Mesendoderm (in vitro differentiated cells): ENCODE measurements around the gene TBKBP1.

Source experiments
- DNase-seq: peaks from one replicate; pipeline ENCODE4 v3.0.0; 2013
- H2AK5ac ChIP-seq: 2 replicates; pipeline ENCODE4 v1.6.1; 2013; ENCODE audit warnings: low read length, inconsistent platforms
- H2BK120ac ChIP-seq: 2 replicates; pipeline ENCODE4 v1.6.1; 2013; ENCODE audit warnings: low read depth, mild to moderate bottlenecking, low read length, moderate library complexity, mixed read lengths
- H2BK15ac ChIP-seq: replicated peaks from 2 replicates; pipeline ENCODE4 v1.6.1; 2013; ENCODE audit warnings: low read depth, mild to moderate bottlenecking, moderate library complexity
- H2BK5ac ChIP-seq: 2 replicates; pipeline ENCODE4 v1.6.1; 2013; ENCODE audit warnings: low read length, inconsistent platforms
- H3K18ac ChIP-seq: 2 replicates; pipeline ENCODE4 v1.6.1; 2013; ENCODE audit warnings: mild to moderate bottlenecking, low read length, mixed read lengths
- H3K23ac ChIP-seq: one replicate; pipeline ENCODE4 v1.6.1; 2013; ENCODE audit warnings: low read length
- H3K27ac ChIP-seq: 2 replicates; pipeline ENCODE4 v1.5.1; 2013; ENCODE audit warnings: low read depth, mild to moderate bottlenecking, inconsistent platforms, low read length, moderate library complexity
- H3K27me3 ChIP-seq: 2 replicates; pipeline ENCODE4 v1.6.1; 2013; ENCODE audit warnings: low read length, control low read depth, mild to moderate bottlenecking, inconsistent platforms; ENCODE audit not compliant: insufficient read depth, poor library complexity
- H3K36me3 ChIP-seq: 2 replicates; pipeline ENCODE4 v1.6.1; 2013; ENCODE audit warnings: low read length, inconsistent platforms; ENCODE audit not compliant: control insufficient read depth, insufficient read depth
- H3K4ac ChIP-seq: one replicate; pipeline ENCODE4 v1.6.1; 2013; ENCODE audit warnings: low read depth, mild to moderate bottlenecking, low read length, moderate library complexity
- H3K4me1 ChIP-seq: 2 replicates; pipeline ENCODE4 v1.6.1; 2013; ENCODE audit warnings: low read depth, low read length, inconsistent platforms; ENCODE audit not compliant: control insufficient read depth
- H3K4me2 ChIP-seq: 2 replicates; pipeline ENCODE4 v1.6.1; 2013; ENCODE audit warnings: low read length
- H3K4me3 ChIP-seq: 2 replicates; pipeline ENCODE4 v1.5.1; 2013; ENCODE audit warnings: mild to moderate bottlenecking, low read length
- H3K56ac ChIP-seq: one replicate; pipeline ENCODE4 v1.6.1; 2013; ENCODE audit warnings: low read length
- H3K79me1 ChIP-seq: 2 replicates; pipeline ENCODE4 v1.6.1; 2013; ENCODE audit warnings: low read length, inconsistent platforms
- H3K79me2 ChIP-seq: 2 replicates; pipeline ENCODE4 v1.6.1; 2013; ENCODE audit warnings: mild to moderate bottlenecking, low read length; ENCODE audit not compliant: control insufficient read depth, insufficient read depth
- H3K9ac ChIP-seq: 2 replicates; pipeline ENCODE4 v1.6.1; 2013; ENCODE audit warnings: low read length, inconsistent platforms
- H4K5ac ChIP-seq: one replicate; pipeline ENCODE4 v1.6.1; 2013; ENCODE audit warnings: low read length
- H4K8ac ChIP-seq: one replicate; pipeline ENCODE4 v1.6.1; 2013; ENCODE audit warnings: low read depth, mild to moderate bottlenecking, control low read depth, low read length, moderate library complexity
- WGBS: extraction: QIAGEN DNeasy Blood & Tissue Kit; methylation state at CpG from one replicate; pipeline ENCODE4 v1.1.7; 2013; ENCODE audit warnings: low lambda C conversion rate, missing lambda C conversion rate; ENCODE audit not compliant: insufficient coverage; ENCODE audit errors: extremely low coverage; 5-methylcytosine and 5-hydroxymethylcytosine counted together

Gene TBKBP1

DNA sequence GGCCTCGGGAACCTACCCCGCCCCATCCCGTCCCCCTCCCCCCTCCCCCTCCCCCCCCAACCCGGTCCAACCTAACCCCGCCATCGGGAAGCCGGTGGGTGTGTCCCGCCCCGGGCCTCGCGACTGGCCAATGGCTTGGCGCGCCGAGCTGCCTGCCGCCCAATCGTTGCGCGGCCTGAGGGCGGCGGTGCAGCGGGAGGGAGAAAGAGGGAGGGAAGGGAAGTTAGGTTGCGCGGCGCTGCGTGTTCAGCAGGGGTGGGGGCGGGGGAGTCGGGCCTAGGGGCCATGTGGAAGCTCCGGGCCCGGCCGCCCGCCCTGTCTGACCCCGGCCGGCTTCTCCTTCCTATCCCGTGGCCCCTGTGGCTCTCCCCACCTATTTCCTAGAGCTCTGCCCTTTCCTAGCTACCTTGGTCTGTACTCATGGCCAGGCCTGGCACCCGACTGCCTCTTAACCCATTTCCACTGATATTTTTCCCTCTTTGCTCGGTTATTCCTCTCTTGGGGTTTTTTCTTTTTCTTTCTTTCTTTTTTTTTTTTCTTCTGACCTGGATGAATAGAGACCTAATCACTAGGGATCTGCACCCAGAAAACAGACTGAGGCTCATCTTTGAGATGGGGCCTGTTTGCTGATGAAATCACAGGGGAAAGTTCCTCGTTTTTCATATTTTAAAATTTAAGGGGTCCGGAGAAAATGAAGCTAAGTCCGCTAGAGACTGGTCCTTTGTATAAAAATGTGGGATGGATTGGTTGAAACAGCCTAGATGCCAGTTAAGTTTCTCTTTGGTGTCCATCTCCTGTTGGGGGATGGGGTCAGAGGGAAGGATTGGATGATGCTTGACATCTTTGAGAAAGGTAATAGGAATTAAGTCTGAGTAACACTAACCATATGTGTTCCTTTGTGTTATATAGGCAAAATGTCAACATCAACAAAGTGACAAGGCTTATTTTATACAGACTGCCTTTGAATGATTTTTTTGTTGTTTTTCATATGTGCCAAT, 43.1 kb upstream of the TBKBP1 start:
- no peak overlapping the region for H2BK15ac ChIP-seq
- H3K27ac ChIP-seq: peak overlapping the region; percentile 86
- peak overlapping the region; percentile 80 for H3K4me2 ChIP-seq
- WGBS: no CpG with 5 or more reads among the region's 39 CpGs
- DNase-seq: peak; percentile 99
- peak overlapping the region; percentile 95 for H3K4me3 ChIP-seq
- peak overlapping the region; percentile 86 for H2AK5ac ChIP-seq
- no peak overlapping the region for H2BK120ac ChIP-seq
- H3K18ac ChIP-seq: peak overlapping the region; percentile 88
- no peak overlapping the region for H2BK5ac ChIP-seq
- no peaks in the 10 kb centered on the region for H3K27me3 ChIP-seq
- H3K56ac ChIP-seq: peak overlapping the region; percentile 97
- H3K4me1 ChIP-seq: peaks cover 4% of the 10 kb centered on the region
- H3K79me2 ChIP-seq: peaks cover 50% of the 10 kb centered on the region
- H3K36me3 ChIP-seq: peaks cover 13% of the 10 kb centered on the region
- no peak overlapping the region for H4K5ac ChIP-seq
- H3K4ac ChIP-seq: peak overlapping the region; percentile 90
- no peak overlapping the region for H3K23ac ChIP-seq
- peak overlapping the region; percentile 97 for H3K9ac ChIP-seq
- H4K8ac ChIP-seq: no peak overlapping the region
- peaks cover 11% of the 10 kb centered on the region for H3K79me1 ChIP-seq

GRCh38 chr17:47651704-47652103, 42.3 kb upstream of the TBKBP1 start:
- Histone ChIP-seq H3K36me3 (peaks cover 17% of the 10 kb centered on the region), H4K5ac (no peak overlapping the region), H2BK120ac (no peak overlapping the region), H2AK5ac (no peak overlapping the region), H4K8ac (no peak overlapping the region), H3K27me3 (no peaks in the 10 kb centered on the region), H2BK15ac (no peak overlapping the region), H3K23ac (no peak overlapping the region), H3K4me2 (no peak overlapping the region), H3K79me1 (peaks cover 14% of the 10 kb centered on the region), H3K4ac (no peak overlapping the region), H3K56ac (peak overlapping the region; percentile 66), H3K9ac (peak overlapping the region; percentile 42), H3K4me1 (peaks cover 4% of the 10 kb centered on the region), H3K27ac (no peak overlapping the region), H2BK5ac (no peak overlapping the region), H3K4me3 (no peak overlapping the region), H3K79me2 (peaks cover 57% of the 10 kb centered on the region), H3K18ac (no peak overlapping the region)
- no CpG with 5 or more reads among the region's 2 CpGs for WGBS
- no peak for DNase-seq

DNA sequence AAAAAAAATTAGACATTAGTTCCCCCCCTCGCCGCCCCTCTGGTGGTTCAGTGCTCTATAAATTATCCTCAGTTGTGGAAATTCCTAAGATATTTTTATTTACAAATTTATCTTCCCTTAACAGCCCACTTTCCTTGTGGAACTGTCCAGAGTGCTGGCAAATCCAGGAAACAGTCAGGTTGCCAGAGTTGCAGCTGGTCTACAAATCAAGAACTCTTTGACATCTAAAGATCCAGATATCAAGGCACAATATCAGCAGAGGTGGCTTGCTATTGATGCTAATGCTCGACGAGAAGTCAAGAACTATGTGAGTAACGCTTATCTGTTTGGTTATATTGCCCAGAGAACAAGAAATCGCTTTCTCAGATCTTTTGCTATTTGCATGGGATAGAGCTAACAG, 41.4 kb upstream of the TBKBP1 start:
- Histone ChIP-seq H2AK5ac (no peak overlapping the region), H3K36me3 (peaks cover 25% of the 10 kb centered on the region), H4K5ac (no peak overlapping the region), H2BK120ac (no peak overlapping the region), H3K9ac (peak overlapping the region; percentile 10), H4K8ac (no peak overlapping the region), H3K4ac (no peak overlapping the region), H3K27me3 (no peaks in the 10 kb centered on the region), H2BK5ac (no peak overlapping the region), H3K56ac (no peak overlapping the region), H3K79me2 (peaks cover 64% of the 10 kb centered on the region), H3K23ac (no peak overlapping the region), H3K27ac (no peak overlapping the region), H3K4me1 (peaks cover 4% of the 10 kb centered on the region), H2BK15ac (no peak overlapping the region), H3K4me3 (no peak overlapping the region), H3K18ac (no peak overlapping the region), H3K4me2 (no peak overlapping the region), H3K79me1 (peaks cover 20% of the 10 kb centered on the region)
- peak; percentile 30 for DNase-seq
- no CpG with 5 or more reads among the region's 6 CpGs for WGBS

- H2BK15ac ChIP-seq: no peak overlapping the region
- H4K5ac ChIP-seq: no peak overlapping the region
- H2AK5ac ChIP-seq: no peak overlapping the region
- H3K4me2 ChIP-seq: no peak overlapping the region
- no peak overlapping the region for H4K8ac ChIP-seq
- H3K27me3 ChIP-seq: no peaks in the 10 kb centered on the region
- H3K79me2 ChIP-seq: peaks cover 66% of the 10 kb centered on the region
- no peak overlapping the region for H2BK5ac ChIP-seq
- H3K4ac ChIP-seq: no peak overlapping the region
- H3K23ac ChIP-seq: no peak overlapping the region
- no peak overlapping the region for H2BK120ac ChIP-seq
- WGBS: no CpG with 5 or more reads among the region's 2 CpGs
- DNase-seq: no peak
- no peak overlapping the region for H3K27ac ChIP-seq
- H3K79me1 ChIP-seq: peaks cover 22% of the 10 kb centered on the region
- H3K56ac ChIP-seq: no peak overlapping the region
- H3K9ac ChIP-seq: no peak overlapping the region
- H3K36me3 ChIP-seq: peaks cover 30% of the 10 kb centered on the region
- no peak overlapping the region for H3K4me3 ChIP-seq
- H3K4me1 ChIP-seq: peaks cover 4% of the 10 kb centered on the region
- no peak overlapping the region for H3K18ac ChIP-seq
Measured at GRCh38 chr17:47653442-47653841, 40.5 kb upstream of the TBKBP1 start.

- no peak for DNase-seq
- Histone ChIP-seq H3K79me1 (peaks cover 23% of the 10 kb centered on the region), H3K9ac (no peak overlapping the region), H2BK5ac (no peak overlapping the region), H2BK15ac (no peak overlapping the region), H3K23ac (no peak overlapping the region), H3K36me3 (peaks cover 33% of the 10 kb centered on the region), H2BK120ac (no peak overlapping the region), H3K79me2 (peaks cover 70% of the 10 kb centered on the region), H3K4me1 (peaks cover 4% of the 10 kb centered on the region), H3K27me3 (no peaks in the 10 kb centered on the region), H3K18ac (no peak overlapping the region), H3K56ac (no peak overlapping the region), H4K5ac (no peak overlapping the region), H3K4me3 (no peak overlapping the region), H4K8ac (no peak overlapping the region), H3K4me2 (no peak overlapping the region), H2AK5ac (no peak overlapping the region), H3K27ac (no peak overlapping the region), H3K4ac (no peak overlapping the region)
- no CpG with 5 or more reads among the region's 6 CpGs for WGBS
Measured at GRCh38 chr17:47654991-47655390, 39.0 kb upstream of the TBKBP1 start.
